ENCODE results near the gene IGSF5. TPM values are rescaled to one million over a fixed set of nuclear protein-coding genes. Genes with fewer than 3 reads are reported as not detected.

The IGSF5 gene
- total RNA-seq, 1 experiment from 2014 or later = not detected

GRCh38 chr21:39850333-39850732, 105.3 kb downstream of the IGSF5 start:
- no peak overlapping the region for H3K4me2 ChIP-seq
- H3K36me3 ChIP-seq (ENCODE audit: low read depth) = no peaks in the 10 kb centered on the region
- BruUV-seq (replicated peaks) = no TSS peak
- no peaks in the 10 kb centered on the region for H3K79me2 ChIP-seq (ENCODE audit: low read depth)
- no peaks in the 10 kb centered on the region for H3F3A ChIP-seq (ENCODE audit: insufficient read depth, low read depth)
- H3K9me3 ChIP-seq (ENCODE audit: insufficient read depth, low read depth) = no peaks in the 10 kb centered on the region
- H3K9me2 ChIP-seq (ENCODE audit: insufficient read depth) = no peaks in the 10 kb centered on the region
- H3K27me3 ChIP-seq (ENCODE audit: insufficient read depth, low read depth) = peaks cover 4% of the 10 kb centered on the region; the same call in 1 of the 2 replicates
- no peak for TF ChIP-seq EZH2 (IDR thresholded peaks at IDR 0.05; ENCODE audit: low read depth)
- no peak for TF ChIP-seq CTCF (conservative IDR thresholded peaks at IDR 0.05)
- H2AFZ ChIP-seq = no peak overlapping the region
- no peaks in the 10 kb centered on the region for H4K20me1 ChIP-seq (ENCODE audit: insufficient read depth)
- H3K4me1 ChIP-seq (replicated peaks; ENCODE audit: insufficient read depth) = no peaks in the 10 kb centered on the region
- CTCF ChIA-PET = no interaction called here
- no peak for DNase-seq
- H3K4me3 ChIP-seq = no peak overlapping the region
- intact Hi-C loops (cut with micrococcal nuclease; ENCODE audit: unreplicated experiment) = no loop called here
- POLR2A ChIA-PET (ENCODE audit: unreplicated experiment) = no interaction called here
- H3K27ac ChIP-seq = no peak overlapping the region

- POLR2A ChIA-PET (ENCODE audit: unreplicated experiment) = no interaction called here
- intact Hi-C loops (cut with micrococcal nuclease; ENCODE audit: unreplicated experiment) = no loop called here
- no peak overlapping the region for H3K4me2 ChIP-seq
- BruUV-seq (replicated peaks) = no TSS peak
- CTCF ChIA-PET = no interaction called here
- DNase-seq = no peak
- TF ChIP-seq EZH2 (IDR thresholded peaks at IDR 0.05; ENCODE audit: low read depth) (no peak), CTCF (conservative IDR thresholded peaks at IDR 0.05) (no peak)
- peaks cover 1% of the 10 kb centered on the region; the same call in 1 of the 2 replicates for H3K27me3 ChIP-seq (ENCODE audit: insufficient read depth, low read depth)
- H3K9me3 ChIP-seq (ENCODE audit: insufficient read depth, low read depth) = no peaks in the 10 kb centered on the region
- no peaks in the 10 kb centered on the region for H4K20me1 ChIP-seq (ENCODE audit: insufficient read depth)
- H3K9me2 ChIP-seq (ENCODE audit: insufficient read depth) = no peaks in the 10 kb centered on the region
- H3K27ac ChIP-seq = no peak overlapping the region
- no peaks in the 10 kb centered on the region for H3K4me1 ChIP-seq (replicated peaks; ENCODE audit: insufficient read depth)
- no peaks in the 10 kb centered on the region for H3F3A ChIP-seq (ENCODE audit: insufficient read depth, low read depth)
- no peaks in the 10 kb centered on the region for H3K36me3 ChIP-seq (ENCODE audit: low read depth)
- no peak overlapping the region for H2AFZ ChIP-seq
- no peaks in the 10 kb centered on the region for H3K79me2 ChIP-seq (ENCODE audit: low read depth)
- no peak overlapping the region for H3K4me3 ChIP-seq
These were observed 106.1 kb downstream of the IGSF5 start for GRCh38 chr21:39851002-39851618.

Other genes with a start within 250 kb of the IGSF5 start
- gene B3GALT5, start 132.2 kb upstream of the IGSF5 start, total RNA-seq (2021) = 0.09 and 0.25 TPM in 2 replicates
- not detected in 2 replicates for gene PCP4, start 122.3 kb downstream of the IGSF5 start, total RNA-seq (2021)